Neuronal stem cell (in vitro differentiated cells): ENCODE measurements around the gene SPDEF.

Experiments used
- DNase-seq: peaks from one replicate; pipeline ENCODE4 v3.0.0-alpha.2; 2013; ENCODE audit warnings: low spot score
- H2AFZ ChIP-seq: one replicate; pipeline ENCODE4 v1.6.1; 2013; ENCODE audit warnings: mild to moderate bottlenecking, low read length, inconsistent platforms
- H2AK5ac ChIP-seq: 2 replicates; pipeline ENCODE4 v1.6.1; 2013; ENCODE audit warnings: low read depth, mild to moderate bottlenecking, inconsistent platforms, low read length, moderate library complexity, mixed read lengths
- H2BK120ac ChIP-seq: 2 replicates; pipeline ENCODE4 v1.6.1; 2013; ENCODE audit warnings: low read depth, mild to moderate bottlenecking, inconsistent platforms, low read length, moderate library complexity, mixed read lengths
- H2BK12ac ChIP-seq: one replicate; pipeline ENCODE4 v1.6.1; 2013; ENCODE audit warnings: low read length, inconsistent platforms
- H2BK15ac ChIP-seq: 2 replicates; pipeline ENCODE4 v1.6.1; 2013; ENCODE audit warnings: mild to moderate bottlenecking, low read length, inconsistent platforms, mixed read lengths
- H2BK5ac ChIP-seq: one replicate; pipeline ENCODE4 v1.6.1; 2013; ENCODE audit warnings: inconsistent platforms, mild to moderate bottlenecking, low read length, moderate library complexity
- H3K14ac ChIP-seq: one replicate; pipeline ENCODE4 v1.6.1; 2013; ENCODE audit warnings: low read length, inconsistent platforms
- H3K18ac ChIP-seq: 2 replicates; pipeline ENCODE4 v1.6.1; 2013; ENCODE audit warnings: low read length, inconsistent platforms
- H3K23ac ChIP-seq: 2 replicates; pipeline ENCODE4 v1.6.1; 2013; ENCODE audit warnings: low read depth, mild to moderate bottlenecking, mixed read lengths, low read length, inconsistent platforms; ENCODE audit not compliant: poor library complexity
- H3K27ac ChIP-seq: replicated peaks from 3 replicates; pipeline ENCODE4 v1.5.1; 2013; ENCODE audit warnings: low read length, inconsistent platforms
- H3K27me3 ChIP-seq, 3 experiments: 2 replicates each; pipeline ENCODE4 v1.6.1; 2013; ENCODE audit warnings: low read length in 3 of 3, mild to moderate bottlenecking in 2 of 3, inconsistent platforms in 1 of 3, low read depth in 1 of 3, mixed read lengths in 1 of 3, moderate library complexity in 1 of 3; ENCODE audit not compliant: control insufficient read depth in 3 of 3, insufficient read depth in 3 of 3
- H3K36me3 ChIP-seq, 2 donors: replicated peaks in 1 of 2; 2 replicates each; pipeline ENCODE4 v1.6.1; 2013; ENCODE audit warnings: low read length in 2 of 2; ENCODE audit not compliant: control insufficient read depth in 2 of 2, insufficient read depth in 2 of 2
- H3K4ac ChIP-seq: 2 replicates; pipeline ENCODE4 v1.6.1; 2013; ENCODE audit warnings: inconsistent platforms, mild to moderate bottlenecking, low read length, moderate library complexity
- H3K4me1 ChIP-seq, 2 donors: 1 replicate in 1 of 2; 2 replicates in 1 of 2; pipeline ENCODE4 v1.6.1; 2013; ENCODE audit warnings: low read length in 2 of 2, low read depth in 1 of 2; ENCODE audit not compliant: control insufficient read depth in 2 of 2, insufficient read depth in 1 of 2
- H3K4me2 ChIP-seq: one replicate; pipeline ENCODE4 v1.6.1; 2013; ENCODE audit warnings: mild to moderate bottlenecking, low read length, inconsistent platforms; ENCODE audit not compliant: insufficient read depth, poor library complexity, severe bottlenecking
- H3K4me3 ChIP-seq, 2 donors: 2 replicates each; pipeline ENCODE4 v1.5.1; 2013; ENCODE audit warnings: low read length in 2 of 2, mild to moderate bottlenecking in 2 of 2, inconsistent platforms in 1 of 2, moderate library complexity in 1 of 2
- H3K79me1 ChIP-seq: one replicate; pipeline ENCODE4 v1.6.1; 2013; ENCODE audit warnings: low read depth, mild to moderate bottlenecking, inconsistent platforms, low read length, moderate library complexity
- H3K9ac ChIP-seq: one replicate; pipeline ENCODE4 v1.6.1; 2013; ENCODE audit warnings: mild to moderate bottlenecking, low read depth, low read length, inconsistent platforms; ENCODE audit not compliant: poor library complexity
- H3K9me3 ChIP-seq, 2 donors: replicated peaks in 1 of 2; 2 replicates each; pipeline versions ENCODE3 to v1.6.1; 2013; ENCODE audit warnings: low read length in 2 of 2, mild to moderate bottlenecking in 2 of 2, inconsistent platforms in 1 of 2, low read depth in 1 of 2, mixed read lengths in 1 of 2, moderate library complexity in 1 of 2; ENCODE audit not compliant: control insufficient read depth in 2 of 2, insufficient read depth in 1 of 2
- H4K8ac ChIP-seq: one replicate; pipeline ENCODE4 v1.6.1; 2013; ENCODE audit warnings: low read depth, mild to moderate bottlenecking, inconsistent platforms, low read length, moderate library complexity
- H4K91ac ChIP-seq: one replicate; pipeline ENCODE4 v1.6.1; 2013; ENCODE audit warnings: low read length, low read depth, mild to moderate bottlenecking, inconsistent platforms; ENCODE audit not compliant: poor library complexity
- WGBS, 2 donors: extraction: QIAGEN DNeasy Blood & Tissue Kit; methylation state at CpG; one replicate each; pipeline ENCODE4 v1.1.7; 2013; ENCODE audit warnings: missing lambda C conversion rate in 2 of 2, mixed read lengths in 1 of 2; ENCODE audit not compliant: insufficient read length in 2 of 2, insufficient replicate concordance in 1 of 2; ENCODE audit errors: extremely low coverage in 2 of 2; 5-methylcytosine and 5-hydroxymethylcytosine counted together

SPDEF gene

GRCh38 chr6:34493344-34493743, 62.8 kb downstream of the SPDEF start:
- no peak for DNase-seq
- no peak overlapping the region for H3K4me2 ChIP-seq

GRCh38 chr6:34491091-34491430, 65.1 kb downstream of the SPDEF start:
- H3K36me3 ChIP-seq: no peaks in the 10 kb centered on the region
- H3K79me1 ChIP-seq: no peaks in the 10 kb centered on the region
- H3K4me1 ChIP-seq: peaks cover 2 to 9% of the 10 kb centered on the region in 2 donors
- WGBS, 2 donors: no CpG with 5 or more reads among the region's 10 CpGs
- H3K9ac ChIP-seq: no peak overlapping the region
- no peak overlapping the region for H3K4me3 ChIP-seq
- no peak overlapping the region for H3K14ac ChIP-seq
- peaks cover 0 to 41% (median 1%) of the 10 kb centered on the region in 3 experiments for H3K27me3 ChIP-seq
- no peak overlapping the region for H2AK5ac ChIP-seq
- H3K18ac ChIP-seq: no peak overlapping the region
- no peaks in the 10 kb centered on the region for H3K9me3 ChIP-seq
- H4K91ac ChIP-seq: no peak overlapping the region
- no peak overlapping the region for H2BK15ac ChIP-seq
- no peak overlapping the region for H2BK5ac ChIP-seq
- no peak overlapping the region for H3K4ac ChIP-seq
- no peak overlapping the region for H4K8ac ChIP-seq
- no peak overlapping the region for H2BK12ac ChIP-seq
- DNase-seq: no peak
- H3K27ac ChIP-seq: no peak overlapping the region
- H3K23ac ChIP-seq: no peak overlapping the region
- H2BK120ac ChIP-seq: no peak overlapping the region
- no peak overlapping the region for H3K4me2 ChIP-seq
- H2AFZ ChIP-seq: peak overlapping the region; percentile 84

More at GRCh38 chr6:34493344-34493743, 62.8 kb downstream of the SPDEF start:
- Histone ChIP-seq H2BK15ac (no peak overlapping the region), H3K79me1 (no peaks in the 10 kb centered on the region), H3K27me3 (peaks cover 0 to 23% (median 1%) of the 10 kb centered on the region in 3 experiments), H4K91ac (no peak overlapping the region), H3K36me3 (no peaks in the 10 kb centered on the region), H2BK5ac (no peak overlapping the region), H2BK12ac (no peak overlapping the region), H2AK5ac (no peak overlapping the region), H3K4me3 (no peak overlapping the region), H3K9me3 (no peaks in the 10 kb centered on the region), H3K9ac (no peak overlapping the region), H3K27ac (no peak overlapping the region), H3K4me1 (peaks cover 2 to 9% of the 10 kb centered on the region in 2 donors), H3K23ac (no peak overlapping the region), H2BK120ac (no peak overlapping the region), H3K14ac (no peak overlapping the region), H2AFZ (no peak overlapping the region), H4K8ac (no peak overlapping the region), H3K4ac (no peak overlapping the region), H3K18ac (no peak overlapping the region)
- no CpG with 5 or more reads among the region's 4 CpGs for WGBS, 2 donors

- peak overlapping the region; percentile 84 for H2AFZ ChIP-seq
- no peak overlapping the region for H3K4me2 ChIP-seq
- no peak overlapping the region for H3K23ac ChIP-seq
- no peak overlapping the region for H2AK5ac ChIP-seq
- no peak overlapping the region for H2BK15ac ChIP-seq
- peaks cover 2 to 9% of the 10 kb centered on the region in 2 donors for H3K4me1 ChIP-seq
- no peak overlapping the region for H2BK120ac ChIP-seq
- H3K4ac ChIP-seq: no peak overlapping the region
- no peak overlapping the region for H3K4me3 ChIP-seq
- DNase-seq: no peak
- no peak overlapping the region for H3K27ac ChIP-seq
- H3K79me1 ChIP-seq: no peaks in the 10 kb centered on the region
- H4K91ac ChIP-seq: no peak overlapping the region
- H2BK5ac ChIP-seq: no peak overlapping the region
- WGBS, 2 donors: no CpG with 5 or more reads among the region's 20 CpGs
- no peak overlapping the region for H3K18ac ChIP-seq
- no peak overlapping the region for H3K14ac ChIP-seq
- H4K8ac ChIP-seq: no peak overlapping the region
- peaks cover 0 to 41% (median 1%) of the 10 kb centered on the region in 3 experiments for H3K27me3 ChIP-seq
- no peak overlapping the region for H2BK12ac ChIP-seq
- H3K9me3 ChIP-seq: no peaks in the 10 kb centered on the region
- no peaks in the 10 kb centered on the region for H3K36me3 ChIP-seq
- H3K9ac ChIP-seq: no peak overlapping the region
These were observed 65.6 kb downstream of the SPDEF start for GRCh38 chr6:34490390-34491090.

- Histone ChIP-seq H3K18ac (no peak overlapping the region), H2BK15ac (no peak overlapping the region), H3K4ac (no peak overlapping the region), H3K4me2 (no peak overlapping the region), H4K91ac (no peak overlapping the region), H3K9me3 (no peaks in the 10 kb centered on the region), H3K14ac (no peak overlapping the region), H3K27me3 (peaks cover 0 to 40% (median 1%) of the 10 kb centered on the region in 3 experiments), H3K4me1 (peaks cover 2 to 9% of the 10 kb centered on the region in 2 donors), H3K36me3 (no peaks in the 10 kb centered on the region), H3K9ac (no peak overlapping the region), H3K23ac (no peak overlapping the region), H2AK5ac (no peak overlapping the region), H2BK12ac (no peak overlapping the region), H3K4me3 (peak overlapping the region in 1 of 2 donors; percentile 62), H2AFZ (no peak overlapping the region), H4K8ac (no peak overlapping the region), H2BK5ac (no peak overlapping the region), H3K27ac (no peak overlapping the region), H3K79me1 (no peaks in the 10 kb centered on the region), H2BK120ac (no peak overlapping the region)
- WGBS, 2 donors: no CpG with 5 or more reads among the region's 9 CpGs
- DNase-seq: no peak
These were observed 66.8 kb downstream of the SPDEF start for GRCh38 chr6:34489207-34489805.
